Measurements from ENCODE around the gene MLLT3.

DNA sequence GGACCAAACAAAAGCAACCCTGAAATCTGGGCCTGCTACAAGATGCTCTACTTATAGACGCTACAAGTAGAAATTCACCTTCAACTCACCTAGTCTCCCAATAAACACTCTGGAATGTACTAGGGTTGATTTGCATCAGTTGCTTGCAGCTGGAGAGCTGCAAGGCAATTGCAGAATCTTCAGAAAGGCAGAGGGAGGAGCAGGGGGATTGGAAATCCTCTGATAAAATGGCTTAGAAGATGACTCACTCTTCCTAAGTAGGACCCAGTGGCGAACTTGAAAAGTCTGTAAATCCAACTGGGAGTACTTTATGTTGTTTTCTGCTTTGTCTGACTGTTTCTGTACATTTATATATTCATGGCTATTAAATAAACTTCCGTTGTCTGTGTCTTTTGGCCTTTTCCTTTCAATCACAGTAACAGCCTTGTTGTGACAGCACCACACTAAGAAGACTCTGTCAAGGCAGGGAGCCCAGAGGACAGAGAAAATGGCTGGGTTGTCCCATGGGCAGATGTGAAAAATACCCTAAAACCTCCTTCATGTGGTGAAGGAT is 14.7 kb upstream of the MLLT3 start:
- TF ChIP-seq POLR2A (IDR thresholded peaks at IDR 0.05; ENCODE audit: low read depth, low read length) (no peak), TAF1 (IDR thresholded peaks at IDR 0.05; ENCODE audit: low read depth, low read length) (no peak), PAX5 (IDR thresholded peaks at IDR 0.05; ENCODE audit: insufficient read depth, low read length, severe bottlenecking) (no peak)
